ENCODE data around the gene SLMAP. TPM values are rescaled to one million over a fixed set of nuclear protein-coding genes. Genes with fewer than 3 reads are reported as not detected.

Gene SLMAP
- total RNA-seq, 1 donor from 2014 or later, result 60.7 TPM

DNA sequence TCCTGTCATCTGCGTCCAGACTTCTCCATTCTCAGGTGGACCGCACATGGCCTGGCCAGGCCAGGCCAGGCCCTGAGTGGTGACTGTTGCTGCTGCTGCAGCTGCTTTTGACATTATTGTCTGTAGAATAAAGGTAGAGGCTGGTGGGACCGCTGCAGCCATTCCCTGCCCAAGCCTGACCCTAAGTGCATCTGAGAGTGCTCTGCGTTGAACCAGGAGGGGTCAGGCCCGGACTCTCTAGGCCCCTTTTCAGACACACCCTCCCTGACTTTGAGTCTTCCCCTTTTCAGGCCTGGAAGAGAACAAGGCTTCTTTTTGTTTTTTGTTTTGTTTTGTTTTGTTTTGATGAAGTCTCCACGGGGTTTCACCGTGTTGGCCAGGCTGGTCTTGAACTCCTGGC lies 197.5 kb downstream of the SLMAP start:
- DNase-seq (ENCODE audit: low spot score in 2 of 2), result no peak
- FAIRE-seq, result no peak

DNA sequence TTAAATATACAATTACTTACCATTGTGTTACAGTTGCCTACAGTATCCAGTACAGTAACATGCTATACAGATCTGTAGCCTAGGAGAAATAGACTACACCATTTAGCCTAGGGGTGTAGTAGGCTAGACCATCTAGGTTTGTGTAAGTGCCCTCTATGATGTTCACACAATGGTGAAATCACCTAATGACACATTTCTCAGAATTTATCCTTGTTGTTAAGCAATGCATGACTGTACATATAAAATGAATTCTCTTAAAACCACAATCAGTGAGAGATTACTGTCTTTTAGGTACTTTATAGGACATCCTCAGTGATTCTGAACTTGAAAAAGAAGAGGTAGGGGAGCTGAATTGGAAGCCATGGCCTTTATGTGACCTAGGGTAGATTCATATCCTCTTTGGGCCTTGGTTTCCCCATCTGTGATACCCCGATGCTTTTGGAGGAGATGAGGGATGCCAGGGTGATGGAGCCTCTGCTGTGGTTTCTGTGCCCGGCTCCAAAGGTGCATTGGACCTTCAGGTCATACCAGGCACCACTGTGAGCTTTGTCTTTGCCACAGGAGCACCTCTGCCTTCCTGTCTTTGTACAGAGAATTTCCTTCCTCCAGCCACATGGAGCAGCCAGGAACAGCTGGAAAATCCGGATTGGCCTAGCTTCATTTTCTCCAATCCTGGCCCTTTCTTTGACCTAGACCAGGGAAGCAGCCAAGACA lies 200.2 kb downstream of the SLMAP start:
- no peak for DNase-seq (ENCODE audit: low spot score in 2 of 2)
- no peak for FAIRE-seq

DNA sequence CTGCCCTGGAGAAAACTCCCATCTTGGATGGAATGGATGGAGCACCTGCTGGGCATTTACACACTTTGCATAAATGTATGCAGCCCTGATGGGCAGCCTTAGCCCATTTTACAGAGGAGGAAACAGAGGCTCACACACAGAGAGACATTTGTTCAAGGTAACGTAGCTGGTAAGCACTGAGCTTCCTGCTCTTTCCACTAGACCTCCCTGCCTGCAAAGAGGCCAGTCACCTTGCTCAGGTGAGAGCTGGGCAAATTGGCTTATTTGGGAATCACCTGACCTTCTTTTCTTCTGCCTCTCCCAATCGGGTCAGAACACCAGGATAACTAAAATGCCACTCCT lies 200.7 kb downstream of the SLMAP start:
- DNase-seq (ENCODE audit: low spot score in 2 of 2) (no peak), FAIRE-seq (no peak)

DNA sequence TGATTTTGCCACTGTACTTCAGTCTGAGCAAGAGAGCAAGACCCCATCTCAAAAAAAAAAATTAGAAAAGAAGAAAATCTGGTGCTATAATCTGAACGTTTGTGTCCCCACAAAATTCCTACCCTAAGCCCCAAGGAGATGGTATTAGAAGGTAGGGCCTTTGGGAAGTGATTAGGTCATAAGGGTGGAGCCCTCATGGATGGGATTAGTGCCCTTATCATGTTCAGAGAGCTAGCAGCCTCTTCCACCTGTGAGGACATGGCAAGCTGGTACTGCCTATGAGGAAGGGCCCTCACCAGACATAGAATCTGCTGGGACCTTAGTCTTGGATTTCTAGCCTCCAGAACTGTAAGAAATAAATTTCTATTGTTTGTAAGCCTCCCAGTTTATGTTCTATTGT lies 201.7 kb downstream of the SLMAP start:
- no peak for DNase-seq (ENCODE audit: low spot score in 2 of 2)
- FAIRE-seq, result no peak

DNA sequence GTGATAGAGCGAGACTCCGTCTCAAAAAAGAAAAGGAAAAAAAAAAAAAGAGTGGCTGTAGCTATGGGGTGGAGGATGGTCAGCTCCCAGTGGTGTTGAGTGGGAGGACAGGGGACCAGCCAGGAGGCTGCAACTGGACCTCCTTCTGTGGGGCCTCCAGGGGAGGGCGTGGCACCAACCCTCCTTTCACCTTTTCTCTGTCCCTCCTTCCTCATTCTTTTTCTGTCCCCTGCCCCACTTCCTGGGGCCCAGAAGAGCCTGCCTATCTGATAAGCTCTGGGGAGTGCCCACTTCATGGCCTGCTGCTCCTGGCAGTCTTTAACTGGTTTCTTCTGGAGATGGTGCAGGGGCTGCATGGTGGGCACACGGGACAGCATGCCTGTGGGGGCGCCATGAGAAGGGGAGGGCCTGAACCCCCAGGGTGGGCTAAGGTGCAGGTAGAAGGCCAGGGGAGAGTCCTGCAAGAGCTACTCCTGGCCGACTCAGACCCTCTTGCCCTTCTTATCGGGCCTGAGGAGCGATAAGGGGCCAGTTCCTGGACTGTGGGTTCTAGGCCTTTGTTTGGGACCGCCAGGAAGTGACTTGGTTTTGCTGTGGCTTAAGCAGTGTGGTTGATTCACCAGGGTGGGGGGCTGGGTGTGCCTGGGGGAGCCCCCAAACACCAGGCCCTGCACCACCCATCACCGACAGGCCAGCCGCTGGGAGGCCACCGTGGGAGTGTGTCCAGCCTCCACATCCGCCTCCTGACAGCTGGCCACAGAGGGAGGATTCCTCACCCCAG lies 202.7 kb downstream of the SLMAP start:
- DNase-seq (ENCODE audit: low spot score in 2 of 2), result no peak

DNA sequence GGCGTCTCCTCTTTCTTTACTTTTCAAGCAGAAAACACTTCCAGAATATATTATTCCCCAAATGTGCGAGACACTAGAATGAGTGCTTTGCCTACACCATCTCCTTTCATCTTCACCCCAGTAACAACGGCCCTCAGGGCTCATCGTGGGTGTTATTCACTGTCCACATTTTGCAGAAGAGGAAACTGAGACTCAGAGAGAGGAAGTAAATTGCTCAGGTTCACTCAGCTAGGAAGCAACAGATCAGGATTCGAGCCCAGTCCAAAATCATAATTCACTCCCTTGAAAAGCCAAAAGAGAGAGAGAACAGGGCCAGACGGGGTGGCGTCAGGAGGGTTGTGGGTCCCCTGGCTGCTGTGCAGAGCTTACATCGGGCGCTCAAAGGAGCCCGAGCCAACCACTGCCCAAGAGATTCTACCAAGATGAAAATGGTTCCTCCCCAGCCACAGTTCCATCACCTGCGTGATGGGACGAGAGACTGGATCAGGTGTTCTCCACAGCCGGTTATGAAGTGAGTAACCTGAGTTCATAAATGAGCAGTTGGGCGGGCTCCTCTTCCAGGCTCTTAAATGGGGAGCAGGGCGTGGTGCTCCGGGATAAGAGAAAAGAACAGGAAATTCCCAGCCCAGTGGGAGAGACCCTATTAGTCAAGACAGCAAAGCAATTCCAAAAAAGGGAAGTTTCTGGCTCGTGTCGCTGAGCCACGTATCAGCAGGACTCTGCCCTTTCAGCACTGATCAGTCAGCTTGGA lies 203.5 kb downstream of the SLMAP start:
- DNase-seq (ENCODE audit: low spot score in 2 of 2) (no peak), FAIRE-seq (no peak)

More for the DNA sequence above, 202.7 kb downstream of the SLMAP start:
- no peak for FAIRE-seq

DNA sequence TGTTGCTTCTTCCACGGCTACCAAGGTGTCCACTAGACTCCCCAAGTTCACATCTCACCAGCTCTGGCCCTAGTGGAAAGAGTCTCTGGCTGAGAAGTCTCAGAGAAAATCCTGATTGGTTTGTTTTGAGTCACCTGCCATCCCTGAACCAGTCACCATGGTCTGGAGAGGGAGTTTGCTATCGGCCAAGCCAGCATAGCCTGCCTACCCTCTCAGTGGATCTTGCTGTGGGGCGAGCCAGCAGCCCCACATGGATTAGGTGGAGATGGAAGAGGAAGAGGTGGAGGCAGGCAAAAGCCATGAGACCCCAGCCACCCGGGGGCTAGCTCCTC lies 204.0 kb downstream of the SLMAP start:
- DNase-seq (ENCODE audit: low spot score in 2 of 2) (no peak), FAIRE-seq (no peak)

DNA sequence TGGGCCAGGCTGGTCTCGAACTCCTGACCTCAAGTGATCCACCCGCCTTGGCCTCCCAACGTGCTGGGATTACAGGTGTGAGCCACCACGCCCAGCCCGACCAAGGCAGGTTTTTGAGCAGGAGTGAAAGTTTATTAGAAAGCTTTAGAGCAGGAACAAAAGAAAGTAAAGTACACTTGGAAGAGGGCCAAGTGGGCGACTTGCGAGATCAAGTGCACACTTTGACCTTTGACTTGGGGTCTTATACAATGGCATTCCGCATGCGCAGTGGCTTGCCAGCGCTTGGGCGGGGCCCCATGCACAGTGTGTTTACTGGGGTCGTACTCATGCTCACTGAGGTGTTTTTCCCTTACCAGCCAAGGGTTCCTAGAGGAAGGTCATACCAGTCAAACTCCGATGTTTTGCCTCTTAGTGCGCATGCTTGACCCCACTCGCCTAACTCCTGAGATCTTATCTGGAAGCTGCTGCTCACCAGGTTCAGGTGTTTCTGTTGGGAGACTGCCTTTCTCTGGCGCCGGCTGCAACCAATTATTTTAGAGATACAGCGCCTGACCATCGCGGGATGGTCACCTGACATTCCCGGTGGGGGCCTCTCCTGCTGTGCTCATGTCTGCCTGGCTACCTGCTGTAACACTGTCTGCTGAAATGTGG lies 205.2 kb downstream of the SLMAP start:
- DNase-seq (ENCODE audit: low spot score in 2 of 2) (no peak), FAIRE-seq (no peak)

DNA sequence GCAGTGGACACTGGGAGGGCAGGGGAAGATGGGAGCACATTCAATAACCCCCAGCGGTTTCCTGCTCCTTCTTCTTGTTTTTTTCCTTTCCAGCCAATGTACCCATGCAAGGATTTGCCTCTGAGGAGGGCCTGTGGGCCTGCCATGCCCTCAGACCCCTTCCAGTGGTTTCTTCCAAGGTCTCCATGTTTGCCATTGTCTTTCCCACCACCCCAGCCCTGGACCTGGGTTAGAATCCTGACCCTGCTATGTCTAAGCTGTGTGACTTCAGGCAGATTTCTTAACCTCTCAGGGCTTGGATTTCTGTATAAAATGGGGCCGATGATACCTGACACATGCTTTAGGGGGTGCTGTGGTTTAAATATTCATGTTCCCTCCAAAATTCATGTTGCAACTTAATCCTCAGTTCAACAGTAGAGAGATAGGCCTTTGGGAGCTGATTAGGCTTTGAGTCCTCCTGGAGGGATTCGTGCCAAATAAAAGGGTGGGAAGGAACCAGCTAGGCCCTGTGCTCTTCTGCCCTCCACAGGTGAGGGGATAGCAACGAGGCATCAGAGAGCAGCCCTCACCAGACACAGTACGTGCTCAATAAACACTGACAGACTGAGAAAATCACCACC lies 205.8 kb downstream of the SLMAP start:
- DNase-seq (ENCODE audit: low spot score in 2 of 2) (no peak), FAIRE-seq (no peak)

DNA sequence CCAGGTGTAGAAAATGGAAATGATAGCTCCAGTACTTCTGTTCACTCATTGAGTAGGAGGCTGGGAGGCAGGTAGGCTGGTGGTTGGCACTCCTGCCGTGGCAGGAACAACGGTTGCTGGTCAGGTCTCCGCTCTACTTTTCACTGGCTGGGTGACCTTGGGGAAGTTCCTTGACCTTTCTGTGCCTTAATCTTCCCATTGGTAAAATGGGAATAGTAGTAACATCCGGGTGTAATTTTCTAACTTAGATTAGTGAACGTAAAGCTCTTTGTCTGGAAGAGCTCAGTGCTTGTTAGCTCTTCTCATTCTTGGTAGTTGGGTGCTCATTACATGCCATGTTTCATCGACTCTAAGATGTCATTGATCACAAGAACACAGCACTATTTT lies 206.3 kb downstream of the SLMAP start:
- FAIRE-seq (no peak), DNase-seq (ENCODE audit: low spot score in 2 of 2) (no peak)

DNA sequence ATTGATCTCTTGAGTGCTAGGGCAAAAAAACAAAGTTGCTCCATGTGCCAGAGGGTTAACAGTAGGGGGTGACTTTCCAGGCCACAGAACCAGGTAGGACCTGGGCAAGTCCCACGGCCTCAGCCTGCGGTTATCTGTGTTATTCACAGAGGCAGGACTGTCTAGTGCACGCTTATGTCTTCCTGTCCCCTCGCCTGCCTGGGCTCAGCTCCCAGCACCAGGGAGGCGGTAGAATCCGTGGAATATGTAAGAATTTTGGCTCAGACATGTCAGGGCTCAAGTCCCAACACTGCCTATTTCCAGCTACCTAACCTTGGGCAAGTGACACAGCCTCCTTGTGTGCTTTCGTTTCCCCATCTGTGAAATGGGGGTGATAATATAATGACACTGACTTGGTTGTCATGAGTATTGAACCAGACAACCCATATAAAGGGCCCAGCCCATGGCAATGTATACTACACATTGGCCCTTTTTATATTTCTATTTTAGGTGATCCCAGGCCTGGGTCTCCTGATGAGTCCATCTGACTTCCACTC lies 207.8 kb downstream of the SLMAP start:
- FAIRE-seq, result no peak

DNA sequence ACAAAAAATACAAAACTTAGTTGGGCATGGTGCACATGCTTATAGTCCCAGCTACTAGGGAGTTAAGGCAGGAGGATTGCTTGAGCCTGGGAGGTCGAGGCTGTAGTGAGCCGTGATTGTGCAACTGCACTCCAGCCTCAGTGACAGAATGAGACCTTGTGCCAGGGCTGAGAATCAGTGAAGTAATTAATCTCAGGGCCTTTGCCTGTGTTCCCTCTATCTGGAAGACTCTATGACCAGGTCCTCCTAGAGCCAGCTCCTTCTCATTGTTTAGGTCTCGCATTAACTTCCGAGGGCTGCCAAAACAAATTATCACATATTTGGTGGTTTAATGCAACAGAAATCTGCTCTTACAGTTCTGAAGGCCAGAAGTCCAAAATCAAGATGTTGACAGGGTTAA lies 210.7 kb downstream of the SLMAP start:
- FAIRE-seq (no peak), DNase-seq (ENCODE audit: low spot score in 2 of 2) (no peak)

More for the DNA sequence above, 207.8 kb downstream of the SLMAP start:
- DNase-seq (ENCODE audit: low spot score in 2 of 2), result no peak

DNA sequence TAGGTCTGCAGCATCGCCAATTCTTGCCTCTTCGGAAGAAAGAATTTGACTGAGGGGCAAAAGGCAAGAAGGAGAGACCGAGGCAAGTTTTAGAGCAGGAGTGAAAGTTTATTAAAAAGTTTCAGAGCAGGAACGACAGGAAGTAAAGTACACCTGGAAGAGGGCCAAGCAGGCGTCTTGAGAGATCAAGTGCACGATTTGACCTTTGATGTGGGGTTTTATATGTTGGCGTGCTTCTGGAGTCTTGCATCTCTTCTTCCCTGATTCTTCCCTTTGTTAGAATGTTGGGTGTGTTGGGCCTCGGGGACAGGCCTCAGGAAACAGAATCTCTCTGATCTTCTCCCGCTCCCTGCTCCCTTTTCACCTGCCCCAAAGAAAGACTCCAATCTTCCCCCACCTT lies 211.5 kb downstream of the SLMAP start:
- DNase-seq (ENCODE audit: low spot score in 2 of 2), result no peak
- no peak for FAIRE-seq

DNA sequence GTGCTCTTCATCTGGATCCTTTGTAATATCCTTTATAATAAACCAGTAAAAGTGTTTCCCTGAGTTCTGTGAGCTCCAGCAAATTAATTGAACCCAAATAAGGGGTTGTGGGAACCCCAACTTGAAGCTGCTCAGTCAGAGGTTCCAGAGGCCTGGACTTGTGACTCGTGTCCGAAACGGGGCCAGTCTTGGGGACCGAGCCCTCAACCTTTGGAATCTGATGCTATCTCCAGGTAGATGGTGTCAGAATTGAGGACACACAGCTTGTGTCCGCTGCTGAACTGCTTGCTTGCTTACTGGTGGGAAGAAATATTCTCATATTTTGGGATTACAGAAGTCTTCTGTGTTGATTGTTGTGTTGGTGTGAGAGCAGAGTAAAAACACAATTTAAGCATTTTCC lies 212.4 kb downstream of the SLMAP start:
- FAIRE-seq (no peak), DNase-seq (ENCODE audit: low spot score in 2 of 2) (no peak)

DNA sequence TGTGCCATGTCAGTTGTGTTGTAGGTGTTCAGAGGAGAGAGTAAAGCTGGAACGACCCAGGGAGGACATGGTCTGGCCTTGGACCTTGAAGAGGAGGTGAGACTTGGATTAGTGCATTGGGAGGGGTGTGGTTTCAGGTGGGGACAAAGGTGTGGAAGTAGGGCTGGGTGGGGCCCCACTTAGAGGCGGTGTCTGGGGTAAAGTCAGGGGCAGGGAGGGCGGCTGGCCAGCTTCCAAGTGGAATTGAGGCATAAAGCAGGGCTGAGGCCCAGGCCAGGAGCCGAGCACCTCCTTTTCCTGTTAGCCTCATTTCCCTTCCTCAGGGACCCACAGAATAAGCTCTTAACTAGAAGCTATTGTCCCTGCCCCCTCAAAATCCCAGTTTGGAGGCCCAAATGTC lies 215.9 kb downstream of the SLMAP start:
- FAIRE-seq (no peak), DNase-seq (ENCODE audit: low spot score in 2 of 2) (no peak)

DNA sequence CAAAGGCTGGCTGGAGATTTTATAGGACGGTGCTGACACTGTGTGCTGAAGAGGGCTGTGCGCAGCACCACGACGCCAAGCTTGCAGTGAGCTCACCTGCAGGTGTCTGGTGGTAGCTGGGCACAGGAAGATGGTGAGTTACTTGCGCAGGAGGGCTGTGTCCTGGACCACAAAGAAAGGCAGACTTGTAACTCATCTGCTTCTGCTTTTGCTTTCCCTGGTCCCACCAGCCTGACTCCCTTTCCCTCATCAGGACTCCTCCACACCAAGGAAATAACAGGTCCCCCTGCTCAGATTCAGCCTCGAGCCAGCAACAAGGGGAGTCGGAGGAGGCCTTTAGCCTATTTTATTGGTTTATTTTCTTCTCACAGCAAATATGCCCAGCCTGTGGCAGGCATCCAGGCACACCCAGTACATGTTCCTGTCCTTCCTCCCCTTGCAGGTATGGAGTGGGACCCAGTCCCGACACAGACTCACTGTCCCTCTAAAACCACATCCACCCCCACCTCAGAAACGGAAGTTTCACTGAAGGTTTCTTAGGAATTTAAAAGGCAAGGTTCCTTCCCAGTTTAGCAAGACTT lies 216.5 kb downstream of the SLMAP start:
- DNase-seq (ENCODE audit: low spot score in 2 of 2) (no peak), FAIRE-seq (no peak)

DNA sequence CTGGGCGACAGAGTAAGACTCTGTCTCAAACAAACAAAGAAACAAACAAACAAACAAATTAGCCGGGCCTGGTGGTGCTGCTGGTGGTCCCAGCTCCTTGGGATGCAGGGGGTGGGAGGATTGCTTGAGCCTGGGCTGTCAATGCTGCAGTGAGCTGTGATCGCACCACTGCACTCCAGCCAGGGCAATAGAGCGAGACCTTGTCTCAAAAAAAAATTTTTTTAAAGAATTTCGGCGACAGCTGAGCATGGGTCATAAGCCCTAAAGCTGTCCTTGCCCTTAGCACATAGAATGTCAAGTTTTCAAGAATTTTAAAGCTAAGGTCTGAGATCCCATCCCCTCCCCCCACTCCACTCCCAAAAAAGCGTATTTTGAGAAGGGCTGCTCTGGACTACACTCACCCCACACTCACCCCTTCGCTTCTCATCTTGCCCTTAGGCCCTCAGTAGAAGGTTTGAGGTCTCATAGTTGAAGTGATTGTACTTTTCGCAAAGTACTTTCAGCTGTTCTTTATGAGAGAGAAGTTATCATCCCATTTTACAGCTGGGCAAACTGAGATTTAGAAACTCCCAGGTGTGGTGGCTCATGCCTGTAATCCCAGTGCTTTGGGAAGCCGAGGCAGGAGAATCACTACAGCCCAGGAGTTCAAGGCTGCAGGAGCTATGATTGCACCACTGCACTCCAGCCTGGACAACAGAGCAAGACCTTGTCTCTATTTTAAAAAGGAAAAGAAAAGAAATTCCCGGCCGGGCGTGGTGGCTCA lies 217.8 kb downstream of the SLMAP start:
- FAIRE-seq (no peak), DNase-seq (ENCODE audit: low spot score in 2 of 2) (no peak)

DNA sequence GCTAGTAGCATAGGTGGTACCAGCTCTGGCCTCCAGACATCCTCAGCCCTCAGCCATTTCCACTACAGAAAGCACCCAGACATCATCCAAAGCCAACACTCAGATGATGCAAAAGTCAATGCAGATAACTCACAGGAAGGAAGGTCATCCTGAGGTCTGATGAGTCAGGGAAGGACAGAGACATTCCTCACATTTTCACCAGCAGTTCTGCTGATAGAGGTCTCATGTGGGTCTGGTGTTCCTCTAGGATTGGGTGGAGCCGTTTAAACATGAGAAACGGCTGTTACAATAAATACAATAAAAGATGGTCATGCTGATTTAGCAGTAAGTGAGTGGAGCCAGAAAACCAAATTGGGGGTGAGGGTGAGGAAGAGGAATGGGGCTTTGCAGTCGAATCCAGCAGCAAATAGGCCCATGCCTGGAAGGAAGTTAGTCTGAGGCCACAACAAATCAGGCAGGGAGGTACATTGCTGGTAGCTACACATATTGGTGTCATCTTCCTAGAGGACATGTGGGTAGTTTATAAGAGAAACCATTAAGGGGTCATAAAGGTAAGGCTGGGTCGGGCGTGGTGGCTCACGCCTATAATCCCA lies 218.8 kb downstream of the SLMAP start:
- FAIRE-seq (no peak), DNase-seq (ENCODE audit: low spot score in 2 of 2) (no peak)

DNA sequence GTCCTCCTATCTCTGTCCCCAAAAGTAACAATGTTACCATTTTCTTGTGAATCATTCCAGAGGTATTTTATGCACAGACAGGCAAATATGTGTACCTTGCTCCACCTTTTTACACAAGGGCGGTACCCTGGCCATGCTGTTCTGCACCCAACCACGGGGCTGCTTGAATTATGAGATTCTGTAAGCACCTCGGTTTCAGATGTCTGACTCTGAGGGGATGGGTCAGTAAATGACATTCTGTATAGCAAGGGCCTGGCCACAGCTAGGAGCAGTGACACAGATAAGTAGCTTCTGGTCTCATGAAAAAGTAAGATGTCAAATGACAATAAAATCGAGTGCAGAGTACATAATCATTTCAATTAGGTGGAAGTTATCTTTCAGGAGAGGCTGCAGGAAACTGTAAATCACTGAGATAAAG lies 221.7 kb downstream of the SLMAP start:
- FAIRE-seq (no peak), DNase-seq (ENCODE audit: low spot score in 2 of 2) (no peak)

All from frontal cortex (tissue), 4 donors.